Measurements from ENCODE around the gene TTC12. TPM values are rescaled to one million over a fixed set of nuclear protein-coding genes. Genes with fewer than 3 reads are reported as not detected.

The TTC12 gene
- total and polyA plus RNA-seq, 9 donors, result 8.1 to 32.5 (median 25.8) TPM

- intact Hi-C loops (cut with DNase I), result loop anchor here in 1 of 4 donors (10.0 kb wide), 1 partner anchor 685 kb away; no protein-coding TSS in a partner anchor
- H3K27ac ChIP-seq, result no peak overlapping the region
- DNase-seq, result no peak
Measured at GRCh38 chr11:113269636-113270035, 44.7 kb upstream of the TTC12 start.

GRCh38 chr11:113270080-113270479, 44.3 kb upstream of the TTC12 start:
- intact Hi-C loops (cut with DNase I), result loop anchor here in 1 of 4 donors (10.0 kb wide), 1 partner anchor 685 kb away; no protein-coding TSS in a partner anchor
- 94 to 96% (median 95%) methylated on average over 13 of the region's 13 CpGs for WGBS, 3 donors
- TF ChIP-seq EP300 (IDR thresholded peaks at IDR 0.05) (no peak), POLR2A (IDR thresholded peaks at IDR 0.05) (no peak), CTCF (IDR thresholded peaks at IDR 0.05) (no peak)

More at GRCh38 chr11:113269636-113270035, 44.7 kb upstream of the TTC12 start:
- TF ChIP-seq POLR2A (IDR thresholded peaks at IDR 0.05) (no peak), EP300 (IDR thresholded peaks at IDR 0.05) (no peak), CTCF (IDR thresholded peaks at IDR 0.05) (no peak)
- 89 to 96% (median 92%) methylated on average over 4 to 5 of the region's 5 CpGs for WGBS, 3 donors
- Histone ChIP-seq H3K36me3 (no peaks in the 10 kb centered on the region), H3K4me1 (ENCODE audit: insufficient read depth) (no peaks in the 10 kb centered on the region), H3K9me3 (no peaks in the 10 kb centered on the region), H3K4me3 (no peak overlapping the region), H3K27me3 (no peaks in the 10 kb centered on the region)

GRCh38 chr11:113271551-113272245, 42.7 kb upstream of the TTC12 start:
- TF ChIP-seq EP300 (IDR thresholded peaks at IDR 0.05) (no peak), CTCF (IDR thresholded peaks at IDR 0.05) (no peak)
- Histone ChIP-seq H3K9me3 (no peaks in the 10 kb centered on the region), H3K27ac (no peak overlapping the region), H3K4me3 (no peak overlapping the region), H3K27me3 (no peaks in the 10 kb centered on the region), H3K4me1 (ENCODE audit: insufficient read depth) (no peaks in the 10 kb centered on the region), H3K36me3 (no peaks in the 10 kb centered on the region)
- WGBS, 3 donors, result 89 to 92% (median 92%) methylated on average over 14 of the region's 14 CpGs
- no peak for DNase-seq
- intact Hi-C loops (cut with DNase I), result loop anchor here in 1 of 4 donors (10.0 kb wide), 1 partner anchor 687 kb away; no protein-coding TSS in a partner anchor

More at GRCh38 chr11:113270080-113270479, 44.3 kb upstream of the TTC12 start:
- no peak for DNase-seq
- no peak overlapping the region for H3K27ac ChIP-seq
- no peaks in the 10 kb centered on the region for H3K9me3 ChIP-seq
- no peaks in the 10 kb centered on the region for H3K36me3 ChIP-seq
- H3K4me1 ChIP-seq (ENCODE audit: insufficient read depth), result no peaks in the 10 kb centered on the region
- H3K27me3 ChIP-seq, result no peaks in the 10 kb centered on the region
- H3K4me3 ChIP-seq, result no peak overlapping the region

- TF ChIP-seq POLR2A (IDR thresholded peaks at IDR 0.05) (no peak), CTCF (IDR thresholded peaks at IDR 0.05) (no peak), EP300 (IDR thresholded peaks at IDR 0.05) (no peak)
- Histone ChIP-seq H3K9me3 (no peaks in the 10 kb centered on the region), H3K27ac (no peak overlapping the region), H3K4me3 (no peak overlapping the region), H3K27me3 (no peaks in the 10 kb centered on the region), H3K4me1 (ENCODE audit: insufficient read depth) (no peaks in the 10 kb centered on the region), H3K36me3 (no peaks in the 10 kb centered on the region)
- 69 to 80% (median 76%) methylated on average over 5 of the region's 5 CpGs for whole genome bisulfite sequencing, 3 donors
- intact Hi-C loops (cut with DNase I), result loop anchor here in 1 of 4 donors (10.0 kb wide), 1 partner anchor 687 kb away; no protein-coding TSS in a partner anchor
- DNase-seq, result no peak
Measured at GRCh38 chr11:113272281-113272680, 42.1 kb upstream of the TTC12 start.
